Mesenchymal stem cell (in vitro differentiated cells and primary cell): Measurements from ENCODE around the gene KRT8.

Experiments used
- DNase-seq: peaks from one replicate; pipeline ENCODE4 v3.0.0-alpha.2; 2013
- H2AFZ ChIP-seq: one replicate; pipeline ENCODE4 v1.6.1; 2013; ENCODE audit warnings: low read depth, mild to moderate bottlenecking, control low read depth, inconsistent platforms, low read length, moderate library complexity
- H2AK5ac ChIP-seq: 2 replicates; pipeline ENCODE4 v1.6.1; 2013; ENCODE audit warnings: low read length, moderate library complexity, mild to moderate bottlenecking, inconsistent platforms; ENCODE audit not compliant: severe bottlenecking
- H2BK120ac ChIP-seq: one replicate; pipeline ENCODE4 v1.6.1; 2013; ENCODE audit warnings: low read depth, mild to moderate bottlenecking, inconsistent platforms, low read length, moderate library complexity
- H2BK12ac ChIP-seq, 2 experiments: one replicate each; pipeline ENCODE4 v1.6.1; 2013; ENCODE audit warnings: inconsistent platforms in 2 of 2, low read length in 2 of 2, mild to moderate bottlenecking in 2 of 2, moderate library complexity in 2 of 2, control low read depth in 1 of 2
- H2BK15ac ChIP-seq: one replicate; pipeline ENCODE4 v1.6.1; 2013; ENCODE audit warnings: mild to moderate bottlenecking, low read depth, inconsistent platforms; ENCODE audit not compliant: poor library complexity, severe bottlenecking
- H2BK5ac ChIP-seq: 2 replicates; pipeline ENCODE4 v1.6.1; 2013; ENCODE audit warnings: low read depth, mild to moderate bottlenecking, low read length, control low read depth, inconsistent platforms; ENCODE audit not compliant: poor library complexity, severe bottlenecking
- H3K14ac ChIP-seq, 2 experiments: one replicate each; pipeline ENCODE4 v1.6.1; 2013; ENCODE audit warnings: inconsistent platforms in 2 of 2, low read length in 2 of 2, control low read depth in 1 of 2, mild to moderate bottlenecking in 1 of 2, moderate library complexity in 1 of 2
- H3K18ac ChIP-seq, 2 experiments: one replicate each; pipeline ENCODE4 v1.6.1; 2013; ENCODE audit warnings: inconsistent platforms in 2 of 2, low read length in 2 of 2, control low read depth in 1 of 2, low read depth in 1 of 2, mild to moderate bottlenecking in 1 of 2
- H3K23ac ChIP-seq, 2 experiments: one replicate each; pipeline ENCODE4 v1.6.1; 2013; ENCODE audit warnings: inconsistent platforms in 2 of 2, low read length in 2 of 2, mild to moderate bottlenecking in 2 of 2, moderate library complexity in 2 of 2, control low read depth in 1 of 2
- H3K27ac ChIP-seq: 2 replicates; pipeline ENCODE4 v1.5.1; 2013; ENCODE audit warnings: mild to moderate bottlenecking, moderate library complexity, low read length, control low read depth, inconsistent platforms; ENCODE audit not compliant: poor library complexity, severe bottlenecking
- H3K27me3 ChIP-seq, 2 experiments: 2 replicates each; pipeline versions ENCODE4 v1.6.1 to v1.7.0; 2013; ENCODE audit warnings: low read length in 2 of 2, mild to moderate bottlenecking in 2 of 2, moderate library complexity in 2 of 2, control low read depth in 1 of 2, inconsistent platforms in 1 of 2; ENCODE audit not compliant: control insufficient read depth in 1 of 2, insufficient read depth in 1 of 2
- H3K36me3 ChIP-seq, 2 experiments: 2 replicates each; pipeline versions ENCODE4 v1.6.1 to v1.7.0; 2013; ENCODE audit warnings: low read length in 2 of 2, control low read depth in 1 of 2, inconsistent platforms in 1 of 2, low read depth in 1 of 2, mild to moderate bottlenecking in 1 of 2; ENCODE audit not compliant: insufficient read depth in 2 of 2, control insufficient read depth in 1 of 2
- H3K4ac ChIP-seq, 2 experiments: one replicate each; pipeline ENCODE4 v1.6.1; 2013; ENCODE audit warnings: inconsistent platforms in 2 of 2, low read length in 2 of 2, mild to moderate bottlenecking in 2 of 2, moderate library complexity in 2 of 2, control low read depth in 1 of 2, low read depth in 1 of 2
- H3K4me1 ChIP-seq: 2 replicates; pipeline ENCODE4 v1.6.1; 2013; ENCODE audit warnings: low read depth, low read length, control low read depth; ENCODE audit not compliant: control insufficient read depth, insufficient read depth
- H3K4me2 ChIP-seq: 2 replicates; pipeline ENCODE4 v1.6.1; 2013; ENCODE audit warnings: low read length, mild to moderate bottlenecking, inconsistent platforms; ENCODE audit not compliant: poor library complexity, severe bottlenecking
- H3K4me3 ChIP-seq, 2 experiments: 2 replicates each; pipeline versions ENCODE4 v1.5.1 to v1.7.0; 2013; ENCODE audit warnings: low read length in 2 of 2, mild to moderate bottlenecking in 2 of 2, control low read depth in 1 of 2, low read depth in 1 of 2; ENCODE audit not compliant: insufficient read depth in 1 of 2
- H3K79me1 ChIP-seq: replicated peaks from 2 replicates; pipeline ENCODE4 v1.6.1; 2013; ENCODE audit warnings: mild to moderate bottlenecking, control low read depth, low read length, inconsistent platforms; ENCODE audit not compliant: poor library complexity, severe bottlenecking
- H3K9ac ChIP-seq: 2 replicates; pipeline ENCODE4 v1.7.0; 2013; ENCODE audit warnings: mild to moderate bottlenecking, low read length, moderate library complexity
- H3K9me3 ChIP-seq: 2 replicates; pipeline ENCODE4 v1.7.0; 2013; ENCODE audit warnings: mild to moderate bottlenecking, low read length; ENCODE audit not compliant: control insufficient read depth
- H4K8ac ChIP-seq: one replicate; pipeline ENCODE4 v1.6.1; 2013; ENCODE audit warnings: inconsistent platforms, mild to moderate bottlenecking, low read length, moderate library complexity
- H4K91ac ChIP-seq: one replicate; pipeline ENCODE4 v1.6.1; 2013; ENCODE audit warnings: mild to moderate bottlenecking, low read length, inconsistent platforms
- WGBS: methylation state at CpG from one replicate; pipeline ENCODE4 v1.1.7; 2013; ENCODE audit warnings: mixed read lengths; 5-methylcytosine and 5-hydroxymethylcytosine counted together

KRT8 gene

GRCh38 chr12:52848661-52849255 is 56.1 kb downstream of the KRT8 start, which contains the start of gene KRT78:
TSS of gene KRT78 (minus strand) at chr12:52848994. CDS start at chr12:52848930, 64 bp downstream.
- Histone ChIP-seq H3K9me3 (no peaks in the 10 kb centered on the region), H3K9ac (no peak within 1 kb of the TSS), H4K91ac (no peak within 1 kb of the TSS), H3K27ac (no peak within 1 kb of the TSS), H3K36me3 (no peaks in the 10 kb centered on the region), H4K8ac (no peak within 1 kb of the TSS), H3K4me3 (no peak within 1 kb of the TSS), H3K23ac (no peak within 1 kb of the TSS), H3K79me1 (no peaks in the 10 kb centered on the region), H3K27me3 (peaks cover 41 to 77% of the 10 kb centered on the region in 2 experiments), H3K14ac (no peak within 1 kb of the TSS), H2BK15ac (no peak within 1 kb of the TSS), H2AK5ac (no peak within 1 kb of the TSS), H3K4ac (no peak within 1 kb of the TSS), H3K4me1 (peaks cover 2% of the 10 kb centered on the region), H2BK5ac (no peak within 1 kb of the TSS), H3K18ac (no peak within 1 kb of the TSS), H2BK12ac (no peak within 1 kb of the TSS), H3K4me2 (no peak within 1 kb of the TSS), H2BK120ac (no peak within 1 kb of the TSS), H2AFZ (no peak within 1 kb of the TSS)
- DNase-seq, result no peak
- WGBS, result 77% methylated on average over 16 of the region's 16 CpGs

- H3K4me1 ChIP-seq, result peaks cover 2% of the 10 kb centered on the region
- H3K23ac ChIP-seq, result no peak overlapping the region
- no peak overlapping the region for H3K27ac ChIP-seq
- H3K79me1 ChIP-seq, result no peaks in the 10 kb centered on the region
- H3K4me2 ChIP-seq, result no peak overlapping the region
- no peak overlapping the region for H4K8ac ChIP-seq
- no peak overlapping the region for H2BK15ac ChIP-seq
- H3K18ac ChIP-seq, result no peak overlapping the region
- no peak overlapping the region for H2BK12ac ChIP-seq
- no peak overlapping the region for H3K4ac ChIP-seq
- no peak overlapping the region for H2BK5ac ChIP-seq
- H2AK5ac ChIP-seq, result no peak overlapping the region
- no peak overlapping the region for H2AFZ ChIP-seq
- 87% methylated on average over 12 of the region's 12 CpGs for WGBS
- no peak overlapping the region for H3K4me3 ChIP-seq
- no peaks in the 10 kb centered on the region for H3K36me3 ChIP-seq
- no peak overlapping the region for H3K9ac ChIP-seq
- H3K27me3 ChIP-seq, result peaks cover 32 to 72% of the 10 kb centered on the region in 2 experiments
- H2BK120ac ChIP-seq, result no peak overlapping the region
- DNase-seq, result no peak
- no peaks in the 10 kb centered on the region for H3K9me3 ChIP-seq
- H4K91ac ChIP-seq, result no peak overlapping the region
- H3K14ac ChIP-seq, result no peak overlapping the region
Observed at GRCh38 chr12:52847335-52848102, 57.4 kb downstream of the KRT8 start.
